Gastroesophageal sphincter (tissue), 4 donors: ENCODE results near the gene TTLL9. TPM values are rescaled to one million over a fixed set of nuclear protein-coding genes. Genes with fewer than 3 reads are reported as not detected.

Experiments used
- ATAC-seq: fragments of 150-250 bp; one replicate; pipeline ENCODE4 v1.9.1; 2016; ENCODE audit warnings: mild to moderate bottlenecking, moderate library complexity
- H3K27ac ChIP-seq, 4 donors: fragments of 200-600 bp; sonication (generic) in 3 of 4; 1 replicate in 3 of 4; 2 replicates in 1 of 4; pipeline ENCODE4 v1.5.1; 2016 to 2019
- H3K27me3 ChIP-seq: fragments of 200-600 bp; sonication (generic); one replicate; pipeline ENCODE4 v1.5.1; 2019
- H3K36me3 ChIP-seq, 2 donors: fragments of 200-600 bp; sonication (generic); one replicate each; pipeline ENCODE4 v1.5.1; 2019; ENCODE audit warnings: control low read depth in 1 of 2
- H3K4me1 ChIP-seq, 3 donors: fragments of 200-600 bp; sonication (generic); 1 replicate in 2 of 3; 2 replicates in 1 of 3; pipeline ENCODE4 v1.5.1; 2016 to 2019; ENCODE audit warnings: control low read depth in 2 of 3
- H3K4me3 ChIP-seq, 2 donors: fragments of 200-600 bp; sonication (generic); one replicate each; pipeline ENCODE4 v1.5.1; 2019; ENCODE audit warnings: mild to moderate bottlenecking in 1 of 2, moderate library complexity in 1 of 2
- H3K9me3 ChIP-seq, 3 donors: fragments of 200-600 bp; sonication (generic); one replicate each; pipeline ENCODE4 v1.5.1; 2017 to 2019; ENCODE audit warnings: control low read depth in 2 of 3
- CTCF ChIP-seq, 4 experiments: fragments of 200-600 bp in 2 of 4; fragments of 450-650 bp in 2 of 4; sonication (generic) in 1 of 4; IDR thresholded peaks; one replicate each; pipeline ENCODE4 v1.5.1; 2017 to 2019; ENCODE audit warnings: antibody characterized with exemption in 4 of 4, mild to moderate bottlenecking in 2 of 4, moderate library complexity in 2 of 4
- EP300 ChIP-seq: sonication (generic); formaldehyde crosslinking; IDR thresholded peaks from one replicate; pipeline ENCODE4 v1.6.1; 2017; ENCODE audit warnings: antibody characterized with exemption, mild to moderate bottlenecking
- POLR2A ChIP-seq, 2 donors: fragments of 450-650 bp; IDR thresholded peaks; one replicate each; pipeline ENCODE4 v1.6.1; 2017; ENCODE audit warnings: antibody characterized with exemption in 2 of 2, mild to moderate bottlenecking in 2 of 2, moderate library complexity in 1 of 2
- POLR2AphosphoS5 ChIP-seq: sonication (generic); formaldehyde crosslinking; IDR thresholded peaks from one replicate; pipeline ENCODE4 v1.6.1; 2017; ENCODE audit warnings: antibody characterized with exemption
- WGBS, 2 donors: methylation state at CpG; one replicate each; pipeline ENCODE4 v1.1.5; 2018; ENCODE audit warnings: low coverage in 1 of 2; 5-methylcytosine and 5-hydroxymethylcytosine counted together
- total RNA-seq, 4 donors: library from RNA; depleted of rRNA; stranded (reverse); fragments of >200 nt; gene quantifications; one replicate each; pipeline ENCODE4 v1.1.0, GENCODE V29; 2016

TTLL9 gene
- total RNA-seq, 4 donors from 2014 or later = 0.47 TPM; not detected in 3

- Histone ChIP-seq H3K27me3 (no peaks in the 10 kb centered on the region), H3K9me3 (no peaks in the 10 kb centered on the region), H3K36me3 (no peaks in the 10 kb centered on the region), H3K4me1 (peaks cover 0 to 8% (median 0%) of the 10 kb centered on the region in 3 donors), H3K4me3 (no peak overlapping the region), H3K27ac (no peak overlapping the region)
- no peak for ATAC-seq
- 87% methylated on average over 6 of the region's 6 CpGs; no CpG with 5 or more reads in 1 of the 2 donors for WGBS, 2 donors
- TF ChIP-seq POLR2A (IDR thresholded peaks at IDR 0.05) = no peak
- no peak for TF ChIP-seq EP300
- TF ChIP-seq POLR2AphosphoS5 = no peak
- no peak for TF ChIP-seq CTCF (IDR thresholded peaks at IDR 0.05)
Observed at GRCh38 chr20:31829731-31830130, 40.7 kb upstream of the TTLL9 start.

GRCh38 chr20:31830406-31830981, 39.9 kb upstream of the TTLL9 start:
- Histone ChIP-seq H3K27ac (no peak overlapping the region), H3K4me1 (peaks cover 0 to 11% (median 0%) of the 10 kb centered on the region in 3 donors), H3K27me3 (no peaks in the 10 kb centered on the region), H3K4me3 (no peak overlapping the region), H3K9me3 (no peaks in the 10 kb centered on the region), H3K36me3 (no peaks in the 10 kb centered on the region)
- ATAC-seq = no peak
- WGBS, 2 donors = 87 to 100% methylated on average over 1 to 4 of the region's 8 CpGs
- no peak for TF ChIP-seq POLR2A (IDR thresholded peaks at IDR 0.05)
- no peak for TF ChIP-seq POLR2AphosphoS5
- TF ChIP-seq CTCF (IDR thresholded peaks at IDR 0.05) = no peak
- TF ChIP-seq EP300 = no peak

- no peak for ATAC-seq
- no peak overlapping the region for H3K27ac ChIP-seq
- peaks cover 0 to 18% (median 5%) of the 10 kb centered on the region in 3 donors for H3K4me1 ChIP-seq
- no peak for TF ChIP-seq CTCF (IDR thresholded peaks at IDR 0.05)
- TF ChIP-seq POLR2A (IDR thresholded peaks at IDR 0.05) = no peak
- TF ChIP-seq EP300 = no peak
- no peak for TF ChIP-seq POLR2AphosphoS5
- H3K4me3 ChIP-seq = no peak overlapping the region
- 80 to 94% methylated on average over 3 to 4 of the region's 6 CpGs for WGBS, 2 donors
- H3K36me3 ChIP-seq = no peaks in the 10 kb centered on the region
- no peaks in the 10 kb centered on the region for H3K9me3 ChIP-seq
- no peaks in the 10 kb centered on the region for H3K27me3 ChIP-seq
Observed at GRCh38 chr20:31831211-31831610, 39.2 kb upstream of the TTLL9 start.

GRCh38 chr20:31831771-31832306, 38.6 kb upstream of the TTLL9 start:
- Histone ChIP-seq H3K4me1 (peaks cover 0 to 24% (median 8%) of the 10 kb centered on the region in 3 donors), H3K36me3 (no peaks in the 10 kb centered on the region), H3K27me3 (no peaks in the 10 kb centered on the region), H3K4me3 (no peak overlapping the region), H3K27ac (no peak overlapping the region), H3K9me3 (no peaks in the 10 kb centered on the region)
- no peak for TF ChIP-seq CTCF (IDR thresholded peaks at IDR 0.05)
- no peak for TF ChIP-seq POLR2A (IDR thresholded peaks at IDR 0.05)
- no peak for TF ChIP-seq POLR2AphosphoS5
- no peak for TF ChIP-seq EP300
- 80% methylated on average over 1 of the region's 17 CpGs; no CpG with 5 or more reads in 1 of the 2 donors for WGBS, 2 donors
- ATAC-seq = no peak
